HG02840 (cell line): ENCODE results near the gene MCF2L.

Source experiments
- ATAC-seq: cut with Tn5 transposase; IDR thresholded peaks from one replicate; pipeline ENCODE4 v1.9.1; 2021; ENCODE audit warnings: mild to moderate bottlenecking, moderate library complexity, moderate number of reproducible peaks; ENCODE audit not compliant: unreplicated experiment, low FRiP score

MCF2L gene

GRCh38 chr13:112947796-112948195, 21.2 kb upstream of the MCF2L start:
- no peak for ATAC-seq

DNA sequence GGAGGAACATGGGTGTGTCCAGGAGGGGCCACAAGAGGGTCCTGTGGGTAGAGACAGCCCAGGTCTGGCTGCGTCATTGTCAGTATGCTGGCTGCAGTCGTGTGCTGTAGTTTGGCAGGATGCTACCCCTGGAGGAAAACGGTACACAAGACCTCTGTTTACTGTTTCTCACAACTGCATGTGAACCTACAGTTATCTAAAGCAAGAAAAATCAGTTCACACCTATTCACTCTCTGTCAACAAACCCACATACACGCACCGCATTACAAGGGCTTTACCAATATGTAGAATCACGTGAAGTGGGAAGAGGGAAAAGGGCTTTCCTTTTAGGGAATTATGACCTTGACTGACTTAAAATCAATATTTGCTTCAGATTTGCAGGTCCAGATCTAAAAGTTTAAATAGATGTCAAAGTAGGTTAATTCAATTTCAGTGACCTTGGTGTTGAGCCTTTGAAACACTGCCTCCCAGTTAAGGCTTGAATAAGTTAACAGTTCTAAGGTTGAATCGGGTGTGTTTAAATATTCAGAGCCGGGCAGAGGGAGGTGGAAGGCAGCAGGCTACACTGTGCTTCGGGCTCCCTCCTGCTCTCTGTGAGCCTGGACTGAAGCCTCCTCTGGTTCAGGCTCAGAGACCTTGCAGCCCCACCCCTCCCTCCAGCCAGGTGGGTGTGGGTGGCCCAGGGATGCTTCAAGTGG, 17.2 kb upstream of the MCF2L start:
- ATAC-seq = no peak

DNA sequence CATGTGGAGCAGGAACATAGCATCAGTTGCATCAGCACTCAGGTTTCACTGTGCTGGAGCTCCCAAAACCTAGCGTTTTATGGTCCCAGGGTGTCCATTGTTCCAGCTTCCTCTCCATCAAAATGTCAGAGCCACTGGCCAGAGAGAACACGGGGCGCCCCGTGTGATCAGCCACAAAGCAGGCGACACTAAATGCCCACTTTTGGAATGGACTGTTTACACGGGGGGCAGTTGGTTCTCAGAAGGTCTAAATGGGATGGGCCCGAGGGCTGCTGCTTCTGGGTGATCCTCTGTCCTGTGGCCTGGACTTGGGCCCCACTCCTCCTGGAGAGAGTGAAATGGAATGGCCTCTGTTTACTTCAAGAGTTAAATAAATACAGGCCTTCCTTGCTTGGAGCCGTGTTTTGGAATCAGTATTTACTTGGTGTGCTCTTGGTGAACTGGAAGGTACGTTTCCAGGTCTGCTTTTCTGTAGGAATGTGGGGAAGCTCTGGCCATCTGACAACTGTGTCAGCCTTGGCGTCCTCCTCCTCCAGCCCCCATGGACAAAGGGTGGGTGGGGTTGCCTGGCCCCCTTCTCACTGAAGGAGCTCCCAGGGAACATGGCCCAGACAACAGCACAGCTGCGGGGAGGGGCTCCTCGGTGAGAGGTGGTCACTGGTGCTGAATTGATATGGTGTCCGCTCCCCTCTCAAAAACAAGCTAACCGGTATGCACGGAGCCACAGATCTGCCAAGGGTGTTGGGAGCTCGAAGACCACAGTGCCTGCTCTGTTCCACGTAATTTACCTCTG, 16.1 kb upstream of the MCF2L start:
- ATAC-seq = no peak

DNA sequence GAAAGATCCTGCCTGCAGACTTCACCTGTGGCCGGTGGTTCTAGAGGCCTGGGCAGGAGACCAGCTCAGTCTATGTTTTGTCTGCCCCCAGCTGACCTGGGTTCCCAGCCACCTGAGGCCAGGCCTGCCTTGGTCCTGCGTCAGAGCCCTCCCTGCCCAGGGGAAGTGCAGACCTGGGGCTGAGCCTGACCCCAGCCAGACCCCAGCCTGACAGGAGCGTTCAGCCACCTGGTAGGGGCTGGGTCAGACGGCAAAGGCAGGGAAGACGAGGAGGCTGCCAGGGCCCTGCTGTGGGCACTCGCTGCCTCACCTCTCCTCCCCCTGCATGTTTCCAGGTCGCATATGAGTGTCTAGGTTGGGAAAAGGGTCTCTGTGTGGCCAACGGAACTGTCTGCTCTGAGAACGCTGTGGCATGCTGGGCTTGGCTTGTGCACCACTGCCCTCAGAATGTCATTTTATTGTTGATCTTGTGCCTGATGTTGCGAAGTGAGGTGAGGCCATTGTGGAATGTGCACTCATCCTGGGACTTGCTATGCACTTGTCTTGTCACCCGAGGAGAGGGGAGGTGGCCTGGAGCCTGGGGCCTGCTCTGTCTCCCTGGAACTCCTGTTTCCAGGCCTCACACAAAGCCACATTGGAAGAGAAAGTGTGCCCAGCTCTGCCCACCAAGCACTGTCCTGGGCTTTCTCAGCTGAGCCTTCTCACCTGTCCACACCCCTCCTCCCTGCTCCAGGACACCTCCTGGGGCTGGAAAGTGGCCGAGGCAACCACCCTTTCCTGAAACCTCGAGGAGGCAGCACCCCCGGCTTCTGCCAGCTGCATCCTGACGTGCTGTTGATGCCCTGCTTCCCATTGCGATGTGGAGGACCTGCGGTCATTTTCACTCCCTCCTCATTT, 15.2 kb upstream of the MCF2L start:
- no peak for ATAC-seq

DNA sequence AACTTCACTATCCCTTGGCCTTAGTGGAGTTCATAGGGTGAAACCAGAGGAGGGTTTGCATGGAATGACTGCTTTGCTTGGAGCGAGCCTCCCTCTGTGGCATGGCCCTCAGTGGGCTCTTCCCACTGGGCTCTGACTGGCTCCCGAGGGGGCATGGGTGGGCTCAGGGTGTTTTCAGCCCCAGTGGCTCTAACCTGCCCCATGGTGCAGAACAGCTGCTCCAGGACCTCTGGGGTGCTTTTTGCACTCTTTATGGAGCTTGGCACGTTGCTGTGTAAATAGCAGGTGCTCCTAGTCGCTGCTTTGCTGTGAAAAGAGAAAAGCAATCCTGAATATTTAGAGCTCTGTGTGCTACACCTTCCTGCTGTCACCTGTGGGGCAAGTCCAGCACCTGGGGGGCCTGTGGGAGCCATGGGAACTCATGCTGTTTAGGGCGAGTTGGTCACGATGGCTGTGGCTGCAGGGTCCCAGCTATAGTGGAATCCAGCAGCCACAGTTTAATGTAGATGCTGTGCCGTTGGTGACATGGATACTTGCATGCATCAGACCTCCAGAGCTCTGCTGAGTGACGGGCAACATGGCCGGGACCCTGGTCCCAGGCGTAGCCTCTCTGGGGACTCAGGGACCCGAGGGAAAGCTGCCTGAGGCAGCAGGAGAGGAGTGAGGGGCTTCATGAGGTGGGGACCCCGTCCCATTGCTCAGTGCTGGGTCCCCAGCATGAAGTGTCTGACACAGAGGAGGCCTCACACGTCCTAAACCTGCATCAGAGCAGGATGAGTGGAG, 14.3 kb upstream of the MCF2L start:
- no peak for ATAC-seq

GRCh38 chr13:112955271-112955937, 13.6 kb upstream of the MCF2L start:
- no peak for ATAC-seq

DNA sequence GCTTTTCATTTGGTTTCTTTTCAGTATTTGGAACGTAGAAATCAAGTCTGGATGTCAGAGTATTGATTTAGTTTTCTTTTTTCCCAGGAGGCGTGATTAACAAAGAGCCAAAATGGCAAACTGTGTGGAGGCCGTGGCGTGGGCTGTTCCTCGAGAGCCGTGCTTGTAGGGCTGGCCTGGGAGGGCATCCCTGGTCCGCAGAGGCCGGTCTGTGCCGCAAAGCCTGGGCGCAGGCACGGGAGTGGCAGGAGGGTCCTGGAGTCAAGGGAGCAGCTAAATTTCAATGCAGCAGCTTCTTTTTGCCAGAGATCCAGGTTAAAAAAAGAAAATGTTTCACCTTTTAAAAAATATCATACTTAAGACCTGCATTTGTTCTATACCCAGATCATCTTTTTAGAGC, 13.1 kb upstream of the MCF2L start:
- no peak for ATAC-seq

- no peak for ATAC-seq
Observed at GRCh38 chr13:112956571-112957294, 12.3 kb upstream of the MCF2L start.

- ATAC-seq = no peak
Observed at GRCh38 chr13:112957295-112957677, 11.7 kb upstream of the MCF2L start.

- no peak for ATAC-seq
Observed at GRCh38 chr13:112958127-112958989, 10.7 kb upstream of the MCF2L start.

DNA sequence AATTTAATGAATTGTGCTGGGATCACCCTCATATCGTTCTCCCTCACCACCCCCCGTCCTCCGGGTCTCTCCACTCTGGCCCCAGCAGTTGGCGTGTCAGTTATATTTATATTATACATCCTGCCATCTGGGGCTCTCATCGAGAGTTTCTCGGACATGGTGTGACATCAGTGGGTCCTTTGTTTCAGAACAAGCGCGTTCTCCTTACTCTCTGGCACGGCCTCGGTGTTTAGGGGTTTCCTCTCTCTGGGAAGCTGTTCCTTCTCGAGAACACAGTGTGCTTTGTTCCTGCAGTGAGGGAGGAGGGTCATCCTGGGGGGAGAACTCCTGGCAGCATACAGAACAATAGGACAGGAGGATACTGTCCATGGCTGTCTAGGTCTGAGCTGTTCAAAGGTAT, 9.8 kb upstream of the MCF2L start:
- ATAC-seq = no peak

- ATAC-seq = no peak
Observed at GRCh38 chr13:112959701-112960542, 9.1 kb upstream of the MCF2L start.

GRCh38 chr13:112960706-112961105, 8.3 kb upstream of the MCF2L start:
- no peak for ATAC-seq

DNA sequence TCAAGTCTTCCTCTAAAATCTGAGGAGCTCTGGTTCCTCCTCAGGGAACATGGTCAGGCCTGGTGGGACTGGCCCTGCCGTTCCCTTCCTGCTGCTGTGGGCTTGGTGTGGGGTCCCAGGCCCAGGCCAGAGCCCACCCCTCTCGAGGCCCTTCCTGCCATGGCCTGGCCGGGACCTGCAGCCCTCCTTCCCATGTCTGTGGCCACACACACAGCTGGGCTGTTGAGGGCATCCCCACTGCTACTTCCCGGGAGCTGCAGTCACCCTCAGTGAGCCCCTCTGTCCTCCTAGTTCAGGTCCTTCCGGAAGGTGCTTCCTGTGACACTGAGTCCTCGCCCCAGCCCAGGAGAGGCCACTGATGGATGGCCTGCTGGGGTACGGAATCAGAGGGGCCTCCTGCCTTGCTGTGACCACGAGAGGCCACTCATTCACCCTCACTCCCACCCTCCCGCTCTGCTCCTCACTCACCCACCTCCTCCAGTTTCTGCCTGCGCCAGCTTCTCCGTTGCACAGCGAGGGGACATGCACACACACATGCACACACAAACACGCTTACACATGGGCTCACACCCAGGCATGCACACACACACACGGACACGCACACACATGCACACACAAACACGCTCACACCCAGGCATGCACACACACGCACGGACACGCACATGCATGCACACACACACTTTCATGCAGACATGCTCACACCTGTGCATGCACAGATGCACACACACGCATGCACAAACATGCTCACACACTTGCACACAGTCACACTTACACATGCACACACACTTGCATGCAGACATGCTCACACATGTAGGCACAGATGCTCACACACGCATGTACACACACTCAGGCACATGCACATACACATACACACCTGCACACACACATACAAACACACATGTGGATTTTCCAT, 7.3 kb upstream of the MCF2L start:
- ATAC-seq = no peak

DNA sequence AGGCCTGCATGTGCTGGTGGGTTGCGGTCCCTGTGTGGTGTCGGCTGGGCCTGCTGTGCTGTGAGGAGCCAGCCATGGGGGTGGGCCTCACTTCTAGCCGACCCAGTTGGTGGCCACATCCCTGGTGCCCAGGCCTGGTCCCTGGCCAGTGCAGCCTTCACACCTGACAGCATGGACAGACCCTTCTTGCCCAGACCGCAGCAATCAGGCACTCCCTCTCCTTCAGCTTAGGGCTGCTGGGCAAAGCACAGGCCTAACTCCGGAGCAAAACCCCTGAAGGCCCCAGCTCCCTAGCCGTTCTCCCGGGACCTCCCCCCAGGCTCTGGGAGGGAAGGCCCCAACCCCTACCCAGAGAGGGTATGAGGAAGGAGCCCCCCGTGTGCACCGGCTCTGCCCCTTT, 6.6 kb upstream of the MCF2L start:
- ATAC-seq = no peak

GRCh38 chr13:112962911-112963625, 5.9 kb upstream of the MCF2L start:
- ATAC-seq = no peak
